SK-N-SH (cell line): ENCODE results near the gene CDH2.

Experiments
- FOXM1 ChIP-seq: IDR thresholded peaks from 2 replicates; pipeline ENCODE4 v1.4.0; 2012; ENCODE audit warnings: low read depth, mild to moderate bottlenecking
- SMC3 ChIP-seq: IDR thresholded peaks from 2 replicates; pipeline ENCODE4 v1.6.1; 2012; ENCODE audit warnings: low read depth, low read length, improper control_type of control experiment
- YY1 ChIP-seq: IDR thresholded peaks from 2 replicates; pipeline ENCODE4 v1.4.0; 2012; ENCODE audit warnings: low read depth, mild to moderate bottlenecking
- TF ChIP-seq, protein P1 (sequence below): fragments of 200-600 bp; sonication (generic); IDR thresholded peaks from 2 replicates; pipeline ENCODE4 v1.6.1; 2017; ENCODE audit warnings: antibody characterized with exemption, mild to moderate bottlenecking, moderate library complexity

DNA sequence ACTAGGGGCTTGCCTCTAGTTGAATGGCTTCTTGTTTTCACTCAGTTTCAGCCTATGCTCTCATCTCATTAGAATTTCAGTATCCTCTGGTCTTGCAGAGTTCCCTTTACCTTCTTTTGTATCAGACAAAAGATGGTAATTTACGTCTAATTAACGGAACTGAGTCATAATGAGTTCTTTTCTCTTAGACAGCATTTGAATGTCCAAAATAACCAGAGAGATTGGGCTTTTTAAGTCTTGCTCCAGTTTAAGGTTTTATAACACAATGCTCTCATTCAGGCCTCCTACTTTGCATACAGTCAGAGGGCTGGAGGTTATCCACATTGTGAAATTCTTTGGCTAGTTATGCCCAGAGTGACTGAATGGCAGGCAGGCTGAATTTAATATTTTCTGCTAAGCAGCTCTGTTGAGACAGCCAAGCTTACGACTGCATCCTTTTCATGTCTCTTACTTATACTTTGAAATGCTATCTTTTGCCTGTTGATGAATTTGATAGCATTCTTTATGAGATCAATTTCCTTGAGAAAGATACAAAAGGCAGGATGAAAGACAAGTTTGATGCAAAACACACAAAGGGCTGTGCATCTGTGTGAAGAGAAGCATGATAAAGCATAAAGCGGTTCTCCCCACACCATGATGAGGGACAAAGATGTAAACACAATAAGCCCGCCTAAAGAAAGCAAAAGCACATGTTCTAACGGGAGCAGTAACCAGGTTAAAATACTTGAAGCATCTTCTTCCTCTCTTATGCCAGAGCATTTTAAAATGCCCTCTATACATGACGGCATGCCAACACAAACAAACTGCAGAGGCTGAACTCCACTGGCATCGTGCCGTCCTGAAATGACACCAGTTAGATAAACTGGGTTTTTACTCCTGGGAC, 90.0 kb downstream of the CDH2 start:
- no peak for TF ChIP-seq YY1
- TF ChIP-seq, protein P1, sequence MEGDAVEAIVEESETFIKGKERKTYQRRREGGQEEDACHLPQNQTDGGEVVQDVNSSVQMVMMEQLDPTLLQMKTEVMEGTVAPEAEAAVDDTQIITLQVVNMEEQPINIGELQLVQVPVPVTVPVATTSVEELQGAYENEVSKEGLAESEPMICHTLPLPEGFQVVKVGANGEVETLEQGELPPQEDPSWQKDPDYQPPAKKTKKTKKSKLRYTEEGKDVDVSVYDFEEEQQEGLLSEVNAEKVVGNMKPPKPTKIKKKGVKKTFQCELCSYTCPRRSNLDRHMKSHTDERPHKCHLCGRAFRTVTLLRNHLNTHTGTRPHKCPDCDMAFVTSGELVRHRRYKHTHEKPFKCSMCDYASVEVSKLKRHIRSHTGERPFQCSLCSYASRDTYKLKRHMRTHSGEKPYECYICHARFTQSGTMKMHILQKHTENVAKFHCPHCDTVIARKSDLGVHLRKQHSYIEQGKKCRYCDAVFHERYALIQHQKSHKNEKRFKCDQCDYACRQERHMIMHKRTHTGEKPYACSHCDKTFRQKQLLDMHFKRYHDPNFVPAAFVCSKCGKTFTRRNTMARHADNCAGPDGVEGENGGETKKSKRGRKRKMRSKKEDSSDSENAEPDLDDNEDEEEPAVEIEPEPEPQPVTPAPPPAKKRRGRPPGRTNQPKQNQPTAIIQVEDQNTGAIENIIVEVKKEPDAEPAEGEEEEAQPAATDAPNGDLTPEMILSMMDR, result no peak
- no peak for TF ChIP-seq FOXM1
- TF ChIP-seq SMC3, result no peak
